CD4-positive, alpha-beta T cell treated with Interleukin-15 for 4 hours (primary cell): Measurements from ENCODE around the gene GULP1.

ENCODE experiments used
- DNase-seq: peaks from one replicate; pipeline ENCODE4 v3.0.0-alpha.2; 2020; ENCODE audit warnings: low spot score

The GULP1 gene

DNA sequence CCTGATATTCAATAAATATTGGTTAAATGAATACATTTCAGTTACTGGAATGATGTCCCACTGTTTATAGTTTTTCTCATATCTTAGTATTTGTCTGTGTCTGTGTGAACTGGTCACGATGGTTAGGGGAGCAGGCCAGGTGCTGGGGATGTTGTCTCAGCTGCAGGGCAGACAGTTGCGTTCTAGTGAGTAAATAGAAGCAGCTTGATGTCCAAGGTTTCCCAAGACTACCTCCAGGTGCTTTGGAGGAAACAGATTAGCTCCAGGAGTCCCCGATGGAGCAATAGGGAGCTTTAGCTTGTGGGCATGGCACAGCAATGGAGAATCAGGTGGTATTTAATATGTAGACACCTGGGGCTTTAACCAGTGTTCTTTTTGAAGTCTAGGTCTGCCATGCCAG, 75.5 kb downstream of the GULP1 start:
- no peak for DNase-seq

DNA sequence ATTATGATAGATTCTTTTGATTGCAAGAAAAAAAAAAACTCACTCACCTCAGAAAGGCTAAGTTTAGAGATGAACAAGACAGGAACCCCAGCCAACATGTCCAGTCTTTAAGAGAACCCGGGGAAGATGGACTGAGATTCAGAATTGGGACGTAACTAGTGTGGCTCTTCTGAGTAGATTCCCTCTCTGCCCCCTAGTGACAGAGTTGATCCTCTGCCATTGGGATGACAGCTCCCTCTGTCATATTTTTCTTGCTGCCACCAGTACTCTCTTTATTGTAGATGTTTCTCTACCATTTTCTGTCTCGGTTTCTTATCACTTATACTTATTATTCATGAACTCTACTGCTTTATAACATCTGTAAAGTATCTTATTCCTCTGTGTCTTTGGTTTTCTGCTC, 77.7 kb downstream of the GULP1 start:
- DNase-seq: no peak

DNA sequence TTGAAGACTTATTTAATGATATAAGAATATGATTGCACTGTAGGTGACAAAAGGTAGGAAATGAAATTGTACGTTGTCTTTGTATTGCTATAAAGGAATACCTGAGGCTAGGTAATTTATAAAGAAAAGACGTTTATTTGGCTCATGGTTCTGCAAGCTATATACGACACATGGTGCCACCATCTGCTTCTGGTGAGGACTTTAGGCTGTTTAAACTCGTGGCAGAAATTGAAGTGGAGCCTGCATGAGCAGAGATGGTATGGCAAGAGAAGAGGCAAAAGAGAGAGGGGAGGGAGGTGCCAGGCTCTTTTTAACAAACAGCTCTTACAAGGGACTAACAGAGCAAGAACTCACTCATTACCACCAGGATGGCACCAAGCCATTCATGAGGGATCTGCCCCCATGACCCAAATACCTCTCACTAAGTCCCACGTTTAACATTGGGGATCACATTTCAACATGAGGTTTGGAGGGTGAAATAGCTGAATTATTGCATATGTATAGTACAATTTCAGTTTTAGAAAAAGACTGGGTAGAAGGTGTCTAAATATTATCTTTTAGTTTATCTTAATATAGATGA, 86.8 kb downstream of the GULP1 start:
- no peak for DNase-seq

DNA sequence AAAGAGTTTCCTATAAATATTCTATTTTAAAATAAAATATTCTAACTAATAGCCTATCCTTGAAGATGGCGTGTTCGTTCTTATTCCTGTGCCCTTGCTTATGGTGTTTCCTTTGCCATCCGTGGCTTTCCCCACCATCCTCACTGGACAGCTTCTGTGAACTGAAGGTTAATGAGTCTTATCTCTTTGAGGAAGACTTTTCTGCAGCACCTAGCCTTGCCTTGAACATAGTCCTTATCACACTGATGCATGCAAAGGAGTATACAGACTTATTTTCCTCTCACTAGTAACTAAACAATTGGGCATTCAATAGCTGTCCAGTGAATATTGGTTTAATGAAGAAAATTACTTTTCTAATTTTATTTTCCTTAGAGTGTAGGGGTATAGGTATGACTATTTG, 88.1 kb downstream of the GULP1 start:
- DNase-seq: no peak

DNA sequence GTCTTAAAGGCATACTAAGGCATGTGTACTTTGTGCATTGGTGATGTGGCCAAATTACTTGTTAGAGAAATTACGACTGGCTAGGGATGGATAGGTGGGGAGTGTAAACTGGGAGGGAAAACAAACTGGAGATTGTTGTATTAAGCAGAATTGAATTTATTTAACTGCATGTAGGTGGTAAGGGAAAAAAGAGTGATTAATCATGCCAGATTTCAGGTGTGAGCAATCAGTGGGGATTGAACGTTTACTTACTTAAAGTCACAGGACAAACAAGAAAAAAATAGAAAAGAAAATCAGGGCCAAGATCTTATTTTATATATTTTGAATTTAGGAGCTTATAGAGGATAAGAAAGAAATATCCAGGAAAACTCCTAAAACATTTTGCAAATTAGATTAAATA, 88.6 kb downstream of the GULP1 start:
- no peak for DNase-seq

DNA sequence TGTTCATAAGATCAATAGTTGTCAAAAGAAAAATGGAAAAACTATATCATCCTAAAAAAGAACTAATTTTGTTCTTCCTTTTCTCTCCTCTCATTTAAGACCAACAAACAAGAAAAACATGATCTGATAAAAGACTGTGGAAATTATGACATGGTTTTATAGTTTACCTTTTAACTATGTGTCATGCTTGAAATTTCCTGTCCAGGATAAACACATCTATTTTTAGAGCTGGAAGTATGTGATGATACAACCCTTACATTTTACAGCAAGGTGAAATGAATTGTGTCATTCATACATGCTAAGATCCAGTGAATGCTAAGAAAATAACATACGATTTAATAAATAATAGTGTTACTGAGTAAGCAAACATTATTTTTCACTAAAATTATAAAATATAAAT, 89.9 kb downstream of the GULP1 start:
- no peak for DNase-seq

DNA sequence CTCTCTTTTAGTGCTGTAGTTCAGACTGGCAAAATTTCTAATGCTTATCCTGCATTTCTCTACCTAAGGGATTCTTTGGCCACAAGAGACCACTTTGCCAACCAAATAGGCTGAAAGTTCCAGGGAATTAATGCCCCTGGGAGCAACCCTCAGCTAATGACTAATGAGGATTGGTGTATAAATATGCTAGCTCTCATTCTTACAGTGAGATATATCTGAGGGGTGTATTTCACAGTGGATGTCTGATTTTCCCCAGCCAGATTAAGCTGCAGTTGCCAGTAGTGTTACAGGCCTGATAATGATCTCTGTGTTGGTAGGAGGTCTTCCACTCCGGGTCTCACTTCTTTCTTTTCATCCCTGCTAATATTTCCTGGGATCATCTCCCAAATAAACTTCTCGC, 90.4 kb downstream of the GULP1 start:
- DNase-seq: no peak

DNA sequence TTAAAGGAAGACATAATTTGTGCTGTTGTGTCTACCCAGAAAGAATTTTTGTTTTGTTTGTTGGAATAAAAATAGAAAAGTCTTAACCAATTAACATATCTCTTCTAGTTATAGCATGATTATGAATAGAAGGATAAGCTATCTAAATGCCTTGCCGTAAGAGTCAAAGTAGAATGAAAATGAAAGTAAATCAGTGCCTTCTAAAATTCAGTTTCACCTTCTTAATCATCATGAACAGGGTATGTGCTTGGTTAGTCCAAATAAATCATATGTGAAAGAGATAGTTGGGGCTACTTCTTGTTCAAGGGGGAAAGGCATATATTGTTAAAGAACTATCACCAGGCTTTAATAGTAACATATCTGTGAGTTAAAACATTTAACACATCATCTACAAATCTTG, 91.5 kb downstream of the GULP1 start:
- no peak for DNase-seq

DNA sequence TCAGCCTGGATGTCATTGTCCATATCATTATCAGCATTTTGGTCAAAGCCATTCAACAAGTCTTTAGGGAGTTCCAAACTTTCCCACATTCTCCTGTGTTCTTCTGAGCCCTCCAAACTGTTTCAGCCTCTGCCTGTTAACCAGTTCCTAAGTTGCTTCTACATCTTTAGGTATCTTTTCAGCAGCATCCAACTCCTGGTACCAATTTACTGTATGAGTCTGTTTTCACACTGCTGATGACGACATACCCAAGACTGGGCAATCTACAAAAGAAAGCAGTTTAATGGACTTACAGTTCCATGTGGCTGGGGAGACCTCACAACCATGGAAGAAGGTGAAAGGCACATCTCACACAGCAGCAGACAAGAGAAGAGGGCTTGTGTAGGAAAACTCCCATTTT, 94.2 kb downstream of the GULP1 start:
- no peak for DNase-seq

DNA sequence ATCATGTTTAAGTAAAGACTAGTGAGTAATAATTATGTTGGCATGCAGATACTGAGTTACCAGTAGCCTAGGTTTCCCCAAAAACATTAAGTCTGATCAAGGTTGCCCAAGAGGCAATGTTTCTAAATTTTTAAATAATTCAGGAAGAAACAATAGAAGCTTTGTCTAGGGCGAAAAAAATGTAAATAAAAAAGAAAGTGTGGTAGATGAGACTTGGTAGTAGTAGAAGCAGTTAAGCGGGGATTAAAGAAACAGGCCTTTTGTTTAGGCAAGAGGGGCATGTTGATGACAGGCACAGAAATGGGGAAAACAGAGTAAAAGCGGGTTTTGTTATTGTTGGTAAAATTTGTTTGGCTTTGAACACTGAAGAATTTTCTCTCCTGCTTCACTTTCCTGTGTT, 97.2 kb downstream of the GULP1 start:
- DNase-seq: no peak

DNA sequence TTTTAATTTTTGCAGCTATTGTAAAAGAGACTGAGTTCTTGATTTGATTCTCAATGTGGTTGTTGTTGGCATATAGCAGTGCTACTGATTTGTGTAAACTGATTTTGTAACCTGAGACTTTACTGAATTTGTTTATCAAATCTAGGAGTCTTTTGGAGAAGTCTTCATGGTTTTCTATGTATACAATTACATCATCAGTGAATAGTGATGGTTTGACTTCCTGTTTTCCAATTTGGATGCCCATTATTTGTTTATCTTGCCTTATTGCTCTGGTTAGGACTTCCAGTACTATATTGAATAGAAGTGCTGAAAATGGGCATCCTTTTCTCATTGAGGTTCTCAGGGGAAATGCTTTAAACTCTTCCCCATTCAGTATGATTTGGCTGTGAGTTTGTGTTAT, 99.7 kb downstream of the GULP1 start:
- no peak for DNase-seq

DNA sequence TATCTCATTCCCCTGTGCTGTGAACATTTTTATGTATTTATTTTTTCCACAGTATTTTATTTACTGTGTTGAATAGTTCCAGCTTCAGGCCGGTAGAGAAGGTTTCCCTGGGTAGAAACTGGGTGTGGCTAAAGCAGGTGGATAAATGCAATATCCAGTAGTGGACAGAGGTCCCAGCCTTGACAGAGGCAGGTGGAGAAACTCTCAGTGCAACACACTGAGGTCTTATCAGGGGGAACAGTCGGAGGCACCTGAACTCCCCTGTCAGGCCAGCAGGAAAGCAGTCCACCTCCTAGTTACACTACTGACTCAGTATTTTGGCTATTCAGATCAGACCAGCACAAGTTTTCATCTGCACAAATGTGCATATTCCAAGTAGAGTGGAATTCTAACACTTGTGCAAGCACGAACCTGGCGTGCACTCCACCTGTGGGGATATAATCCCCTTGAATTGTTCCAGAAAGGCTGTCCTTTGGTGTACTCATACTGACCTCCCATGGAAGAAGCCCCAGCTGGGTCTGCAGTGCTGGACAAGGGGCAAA, 103.3 kb downstream of the GULP1 start:
- DNase-seq: no peak

DNA sequence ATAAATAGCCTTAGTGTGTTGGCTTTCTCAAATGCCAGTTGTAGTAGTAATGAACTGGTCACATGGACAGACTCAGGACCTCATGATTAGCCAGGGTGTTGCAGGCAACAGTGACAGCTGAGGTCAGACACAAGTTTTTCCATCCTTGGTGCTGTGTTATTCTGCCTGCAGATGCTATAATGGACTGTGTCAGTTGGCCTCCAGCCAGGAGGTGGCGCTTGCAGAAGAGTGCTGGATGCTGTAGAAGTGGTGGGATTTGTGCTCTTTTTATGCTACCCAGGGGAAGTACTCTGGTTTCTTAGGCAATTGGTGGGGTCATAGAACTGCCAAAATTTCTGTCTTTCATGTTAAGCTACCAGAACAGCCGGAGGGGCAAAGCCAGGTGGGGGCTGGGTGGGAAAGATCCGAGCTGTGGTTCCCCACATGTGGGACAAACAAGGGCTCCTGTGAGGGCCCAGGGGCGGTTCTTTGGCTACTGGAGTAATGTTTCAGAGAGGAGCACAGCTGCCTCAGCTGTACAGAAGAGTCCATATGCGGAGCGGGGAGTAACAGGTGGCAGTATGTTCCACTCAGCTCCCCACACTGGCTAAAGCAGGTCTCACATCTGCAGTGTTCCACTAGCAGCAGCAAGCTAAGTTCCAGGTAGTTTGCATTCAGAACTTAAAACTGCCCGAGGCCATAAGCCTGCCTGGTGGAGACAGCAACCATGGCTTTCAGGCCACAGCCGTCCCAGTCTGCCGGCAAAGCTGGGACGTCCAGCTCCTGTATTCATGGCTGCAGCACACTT, 104.4 kb downstream of the GULP1 start:
- no peak for DNase-seq

DNA sequence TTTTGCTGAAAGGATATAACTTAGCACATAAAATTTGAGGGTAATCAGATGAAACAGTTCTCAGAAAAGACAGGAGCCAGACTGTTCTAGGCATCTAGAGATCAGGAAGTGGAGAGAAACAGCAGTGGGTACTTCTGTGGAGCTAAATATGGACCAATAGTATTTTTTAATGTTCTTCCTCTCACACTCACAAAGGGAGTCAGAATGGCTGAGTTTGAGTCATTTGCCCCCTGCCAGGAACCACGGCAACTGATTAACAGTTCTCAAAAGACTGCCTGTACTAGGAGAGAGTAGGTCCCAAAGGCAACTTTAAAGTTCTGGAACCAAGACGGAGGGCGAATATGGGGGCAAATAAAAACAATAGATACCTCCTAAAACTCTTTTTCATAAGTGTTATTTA, 107.5 kb downstream of the GULP1 start:
- no peak for DNase-seq

DNA sequence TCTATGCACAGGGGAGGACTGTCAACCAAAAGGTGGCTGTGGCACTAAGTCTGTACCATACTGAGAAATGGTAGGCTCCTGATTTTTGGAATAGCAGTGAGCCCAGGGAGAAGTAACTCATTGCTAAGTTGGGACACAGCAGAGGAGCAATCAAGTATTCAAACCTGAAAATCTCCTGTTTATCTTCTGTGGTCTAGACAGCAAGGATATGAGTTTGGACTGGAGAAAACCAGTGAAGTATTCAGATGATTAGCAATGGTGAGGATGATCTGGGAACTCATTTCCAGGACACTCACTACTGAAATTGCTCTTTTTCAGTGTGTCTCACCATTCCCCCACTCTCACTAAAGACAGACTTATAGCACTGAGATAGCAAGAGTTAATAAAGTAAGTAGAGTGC, 112.0 kb downstream of the GULP1 start:
- DNase-seq: no peak

DNA sequence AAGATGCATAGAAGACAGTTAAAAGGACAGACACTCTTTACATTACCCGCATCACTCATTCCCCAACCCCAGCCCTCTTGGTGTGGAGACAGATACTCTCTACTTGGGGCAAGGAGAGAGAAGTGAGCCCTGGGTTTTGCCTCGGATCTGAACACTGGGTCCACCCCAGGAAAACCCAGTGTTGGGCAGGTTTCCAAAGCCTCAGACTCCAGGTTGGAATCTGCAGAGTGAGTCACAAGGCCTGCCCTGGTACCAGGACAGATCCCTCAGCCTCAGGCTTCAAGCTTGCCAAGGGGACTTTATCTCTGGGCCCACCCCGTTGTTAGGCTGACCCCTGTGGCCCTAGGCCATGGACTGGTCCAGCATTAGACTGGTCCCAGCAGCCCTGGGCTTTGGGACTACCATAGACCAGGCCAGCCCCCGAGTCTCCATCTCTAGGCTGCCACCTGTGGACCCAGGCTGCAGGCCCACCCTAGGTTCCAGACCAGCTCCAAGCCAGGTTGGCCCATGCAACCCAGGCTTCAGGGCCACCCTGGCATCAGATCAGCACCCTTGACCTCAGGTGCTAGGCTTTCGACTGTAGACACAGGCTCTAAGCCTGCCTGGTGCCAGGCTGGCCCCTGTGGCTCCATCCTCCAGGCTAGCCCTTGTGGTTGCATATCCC, 112.8 kb downstream of the GULP1 start:
- DNase-seq: no peak

DNA sequence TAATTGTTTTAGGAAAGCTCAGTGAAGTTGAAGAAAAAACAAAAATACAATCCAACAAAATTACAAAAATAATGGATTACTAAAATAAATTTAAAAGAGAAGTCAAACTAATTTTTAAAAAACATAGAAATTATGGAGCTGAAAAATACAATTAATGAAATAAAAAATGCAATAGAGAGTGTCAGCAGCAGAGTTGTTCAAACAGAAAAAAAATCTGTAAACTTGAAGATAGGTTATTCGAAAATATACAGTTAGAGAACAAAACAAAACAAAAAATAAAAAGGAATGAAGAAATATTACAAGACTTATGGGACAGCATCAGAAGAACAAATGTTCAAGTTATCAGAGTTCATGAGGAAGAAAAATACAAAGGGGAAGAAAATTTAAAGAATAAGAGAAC, 114.7 kb downstream of the GULP1 start:
- no peak for DNase-seq

DNA sequence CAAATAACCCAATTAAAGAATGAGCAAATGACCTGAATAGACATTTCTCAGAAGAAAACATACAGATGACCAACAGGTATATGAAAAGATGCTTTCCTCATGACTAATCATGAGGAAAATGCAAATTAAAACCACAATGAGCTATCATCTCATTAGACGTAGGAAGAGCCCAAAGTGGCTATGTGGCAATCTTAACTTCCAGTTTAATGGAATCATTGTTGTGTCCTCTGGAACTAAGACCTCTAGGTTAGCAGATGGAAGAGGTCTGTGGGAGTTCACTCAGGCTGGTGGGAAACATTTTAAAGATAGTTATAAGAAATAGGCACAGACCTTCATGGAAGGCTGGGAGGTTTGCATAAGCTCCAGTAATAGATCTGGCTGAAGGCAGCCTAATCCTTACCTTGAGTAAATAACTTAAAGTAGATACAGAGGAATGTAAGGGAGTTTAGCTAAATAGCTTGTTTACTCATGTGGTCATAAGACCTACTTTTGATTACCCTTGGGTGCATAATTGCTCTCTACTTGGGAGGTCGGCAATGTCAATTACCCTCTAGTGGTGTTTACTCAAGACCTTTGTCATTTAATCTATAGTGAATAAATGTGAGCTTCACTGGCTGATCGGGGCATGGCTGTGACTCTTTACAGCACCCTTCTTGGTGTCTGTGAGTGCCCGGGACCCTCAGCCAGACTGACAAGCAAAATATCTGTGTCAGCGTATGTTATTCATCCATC, 119.0 kb downstream of the GULP1 start:
- DNase-seq: no peak

DNA sequence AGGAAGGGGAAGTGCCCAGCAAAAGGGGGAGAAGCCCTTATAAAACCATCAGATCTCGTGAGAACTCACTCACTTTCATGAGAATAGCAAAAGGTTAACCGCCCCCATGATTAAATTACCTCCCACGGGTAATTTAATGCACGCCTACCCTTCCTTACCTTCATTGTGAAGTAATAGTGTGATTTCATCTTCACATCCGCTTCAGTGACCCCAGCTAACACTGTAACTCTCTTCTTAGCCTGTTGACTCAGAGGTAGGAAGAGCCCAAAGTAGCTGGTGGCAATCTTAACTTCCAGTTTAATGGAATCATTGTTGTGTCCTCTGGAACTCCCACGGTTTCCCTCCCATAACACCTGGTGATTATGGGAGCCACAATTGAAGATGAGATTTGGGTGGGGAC, 120.5 kb downstream of the GULP1 start:
- DNase-seq: no peak

DNA sequence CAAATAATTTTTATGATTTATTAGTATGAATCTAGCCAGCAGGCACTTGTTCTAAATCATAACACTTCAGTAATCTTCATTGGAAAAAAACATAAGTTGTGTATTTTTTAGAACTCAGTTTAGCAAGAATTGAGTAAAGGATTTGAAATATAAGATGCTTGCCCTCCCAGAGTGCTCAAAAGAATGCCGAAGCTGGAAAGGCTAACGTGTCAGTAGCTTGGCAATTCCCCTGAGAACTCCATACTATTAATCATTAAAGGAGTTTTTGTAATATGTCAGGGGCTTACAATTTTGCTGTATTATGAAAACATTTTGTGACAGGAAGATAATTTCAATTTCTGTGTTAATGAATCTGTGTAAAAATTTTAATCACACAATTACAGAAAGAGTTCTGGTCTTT, 122.7 kb downstream of the GULP1 start:
- DNase-seq: no peak

DNA sequence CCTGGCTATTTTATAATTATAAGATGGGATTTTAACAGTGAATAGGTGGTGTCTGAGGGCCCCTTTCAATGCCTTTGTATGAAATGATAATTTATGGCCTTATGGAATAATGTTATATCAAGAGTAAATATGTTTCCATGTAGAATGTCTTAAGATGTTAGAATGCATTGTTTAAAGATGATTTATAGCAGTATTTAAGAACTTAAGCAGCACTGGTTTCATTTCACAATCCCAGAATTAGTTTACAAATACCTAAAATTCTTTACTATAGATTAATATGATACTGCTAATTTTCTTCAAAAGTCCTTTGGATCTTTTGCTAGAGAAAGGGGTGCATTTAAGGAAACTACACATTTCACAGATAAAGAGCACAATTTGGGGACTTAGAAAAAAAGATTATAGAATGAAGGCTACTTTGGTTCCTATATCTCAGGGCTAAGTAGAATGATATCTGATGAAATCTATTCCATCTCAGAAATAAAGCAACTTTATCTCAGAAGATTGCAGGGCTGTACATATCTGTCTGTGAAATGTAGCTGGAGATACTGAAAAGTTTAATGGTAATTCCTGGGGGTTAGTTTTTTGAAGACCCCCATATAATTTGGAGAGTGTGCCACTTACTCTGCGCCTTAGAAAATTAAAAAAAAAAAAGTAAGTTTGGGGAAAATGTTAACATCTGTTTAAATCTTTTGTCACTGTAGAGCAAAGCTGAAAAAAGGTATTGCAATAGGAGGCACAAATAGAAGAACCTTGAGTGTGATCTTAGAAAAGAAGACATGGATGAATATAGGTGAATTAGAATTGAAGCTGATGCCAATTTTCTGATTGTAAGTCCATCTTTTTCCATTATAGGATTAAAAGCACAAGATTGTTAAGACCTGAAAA, 123.4 kb downstream of the GULP1 start:
- no peak for DNase-seq

DNA sequence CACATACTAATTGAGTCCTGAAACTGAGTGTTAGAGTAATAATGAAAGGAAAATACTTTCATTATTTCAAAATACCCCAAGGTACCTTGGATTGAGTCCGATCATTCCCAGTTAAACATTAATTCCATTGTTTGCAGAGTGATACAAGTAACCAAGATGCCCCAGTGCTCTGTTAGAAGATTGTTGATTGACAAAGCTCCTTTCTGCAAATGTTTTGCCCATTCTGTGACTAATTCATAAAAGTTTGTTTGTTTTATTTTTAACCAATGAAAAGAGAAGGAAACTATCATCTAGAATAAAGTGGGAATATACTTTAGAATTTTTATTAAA, 124.0 kb downstream of the GULP1 start:
- DNase-seq: no peak
